Endodermal cell (in vitro differentiated cells): ENCODE results near the gene TMEM237. TPM values are rescaled to one million over a fixed set of nuclear protein-coding genes. Genes with fewer than 3 reads are reported as not detected.

Experiments
- DNase-seq: peaks from one replicate; pipeline ENCODE4 v3.0.0-alpha.2; 2017
- H3K27ac ChIP-seq: 2 replicates; pipeline ENCODE4 v1.5.1; 2013; ENCODE audit warnings: mild to moderate bottlenecking, low read depth, low read length, moderate library complexity
- H3K27me3 ChIP-seq: 2 replicates; pipeline ENCODE4 v1.6.1; 2013; ENCODE audit warnings: mild to moderate bottlenecking, low read length, moderate library complexity; ENCODE audit not compliant: insufficient read depth, control insufficient read depth, poor library complexity, severe bottlenecking
- H3K36me3 ChIP-seq: 2 replicates; pipeline ENCODE4 v1.7.0; 2013; ENCODE audit warnings: mild to moderate bottlenecking, low read length, moderate library complexity; ENCODE audit not compliant: control insufficient read depth, insufficient read depth
- H3K4me1 ChIP-seq: one replicate; pipeline ENCODE4 v1.7.0; 2013; ENCODE audit warnings: low read length; ENCODE audit not compliant: control insufficient read depth, insufficient read depth
- H3K4me3 ChIP-seq: 2 replicates; pipeline ENCODE4 v1.5.1; 2013; ENCODE audit warnings: mild to moderate bottlenecking, low read length, moderate library complexity
- H3K9ac ChIP-seq: 2 replicates; pipeline ENCODE4 v1.6.1; 2013; ENCODE audit warnings: mild to moderate bottlenecking, low read length, moderate library complexity; ENCODE audit not compliant: poor library complexity, severe bottlenecking; ENCODE audit errors: extremely low read depth
- H3K9me3 ChIP-seq: 2 replicates; pipeline ENCODE4 v1.6.1; 2013; ENCODE audit warnings: mild to moderate bottlenecking, low read length, moderate library complexity; ENCODE audit not compliant: control insufficient read depth
- H3K27ac Mint-ChIP-seq: 2 replicates; pipeline ENCODE4 v1.8.0; 2020; ENCODE audit warnings: mixed read lengths
- H3K27me3 Mint-ChIP-seq: 2 replicates; pipeline ENCODE4 v1.8.0; 2021; ENCODE audit warnings: mild to moderate bottlenecking, mixed read lengths; ENCODE audit not compliant: insufficient read depth
- H3K36me3 Mint-ChIP-seq: 2 replicates; pipeline ENCODE4 v1.8.0; 2020; ENCODE audit warnings: low read depth, mixed read lengths
- H3K4me1 Mint-ChIP-seq: 2 replicates; pipeline ENCODE4 v1.8.0; 2020; ENCODE audit warnings: mixed read lengths
- H3K4me3 Mint-ChIP-seq: 2 replicates; pipeline ENCODE4 v1.8.0; 2020; ENCODE audit warnings: mild to moderate bottlenecking, moderate library complexity, mixed read lengths
- H3K9me3 Mint-ChIP-seq: 2 replicates; pipeline ENCODE4 v1.8.0; 2020; ENCODE audit warnings: mild to moderate bottlenecking, mixed read lengths
- CTCF ChIP-seq: fragments of 200-600 bp; sonication (generic); conservative IDR thresholded peaks from 2 replicates; pipeline ENCODE4 v1.5.0; 2021; ENCODE audit warnings: antibody characterized with exemption, mild to moderate bottlenecking
- WGBS, 2 experiments: methylation state at CpG; one replicate each; pipeline versions ENCODE4 v1.1.5 to v1.1.7; 2013; ENCODE audit warnings: missing lambda C conversion rate in 2 of 2, mixed read lengths in 1 of 2; ENCODE audit not compliant: insufficient coverage in 1 of 2, insufficient read length in 1 of 2; 5-methylcytosine and 5-hydroxymethylcytosine counted together
- total RNA-seq, 2 donors: library from RNA; stranded (reverse); fragmentation: NEBNext Ultra II Directional in 1 of 2; extraction: Animal tissue kit (Norgen Biotek cat#: 25700) in 1 of 2; gene quantifications; 2 replicates in 1 of 2; 3 replicates in 1 of 2; pipeline ENCODE4 v1.2.1, GENCODE V29; 2021

TMEM237 gene
- total RNA-seq, 2 donors from 2014 or later = 40.3 to 49.3 TPM

DNA sequence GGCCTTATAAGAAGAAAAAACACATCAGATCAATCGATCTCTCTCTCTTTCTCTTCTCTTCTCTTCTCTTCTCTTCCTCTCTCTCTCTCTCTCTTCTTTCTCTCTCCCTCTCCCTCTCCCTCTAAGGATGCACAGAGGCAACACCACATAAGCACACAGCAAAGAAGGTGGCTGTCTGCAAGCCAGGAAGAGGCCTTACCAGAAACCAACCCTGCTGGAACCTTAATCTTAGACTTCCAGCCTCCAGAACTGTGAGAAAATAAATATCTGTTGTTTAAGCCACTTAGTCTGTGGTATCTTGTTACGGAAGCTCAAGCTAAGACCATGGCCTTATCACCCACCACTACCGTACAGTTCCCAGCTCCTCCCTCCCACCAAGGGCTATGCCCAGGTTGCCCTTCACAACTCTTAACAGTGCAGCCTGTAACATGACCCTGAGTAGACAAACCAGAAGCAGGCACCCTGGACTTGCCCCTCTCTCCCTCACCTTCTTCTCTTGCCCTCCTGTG is 25.2 kb upstream of the TMEM237 start:
- Mint-ChIP-seq H3K27me3 (no peaks in the 10 kb centered on the region), H3K4me3 (no peak overlapping the region)
- no peak for TF ChIP-seq CTCF

GRCh38 chr2:201664334-201664733 is 21.0 kb upstream of the TMEM237 start:
- H3K9ac ChIP-seq = no peak overlapping the region
- no peaks in the 10 kb centered on the region for H3K36me3 ChIP-seq
- DNase-seq = no peak
- no peaks in the 10 kb centered on the region for H3K9me3 ChIP-seq
- Mint-ChIP-seq H3K9me3 (no peaks in the 10 kb centered on the region), H3K27me3 (no peaks in the 10 kb centered on the region), H3K4me1 (peaks cover 2% of the 10 kb centered on the region), H3K36me3 (no peaks in the 10 kb centered on the region), H3K27ac (no peak overlapping the region), H3K4me3 (no peak overlapping the region)
- H3K27ac ChIP-seq = no peak overlapping the region
- H3K27me3 ChIP-seq = no peaks in the 10 kb centered on the region
- H3K4me3 ChIP-seq = no peak overlapping the region
- no peaks in the 10 kb centered on the region for H3K4me1 ChIP-seq
- 86 to 89% methylated on average over 7 to 8 of the region's 8 CpGs for WGBS, 2 experiments
- no peak for TF ChIP-seq CTCF

More for the DNA sequence above, 25.2 kb upstream of the TMEM237 start:
- DNase-seq = no peak
- Mint-ChIP-seq H3K4me1 (peaks cover 2% of the 10 kb centered on the region), H3K9me3 (peaks cover 8% of the 10 kb centered on the region), H3K36me3 (no peaks in the 10 kb centered on the region), H3K27ac (no peak overlapping the region)
- H3K27ac ChIP-seq = no peak overlapping the region
- H3K9ac ChIP-seq = no peak overlapping the region
- no peaks in the 10 kb centered on the region for H3K36me3 ChIP-seq
- WGBS, 2 experiments = 89 to 100% methylated on average over 3 of the region's 3 CpGs
- no peaks in the 10 kb centered on the region for H3K9me3 ChIP-seq
- no peaks in the 10 kb centered on the region for H3K4me1 ChIP-seq
- H3K4me3 ChIP-seq = no peak overlapping the region
- H3K27me3 ChIP-seq = no peaks in the 10 kb centered on the region

GRCh38 chr2:201661366-201661765 is 18.1 kb upstream of the TMEM237 start:
- H3K9me3 ChIP-seq = no peaks in the 10 kb centered on the region
- no peaks in the 10 kb centered on the region for H3K9me3 Mint-ChIP-seq
- H3K27ac ChIP-seq = no peak overlapping the region
- no peak for DNase-seq
- H3K27me3 Mint-ChIP-seq = no peaks in the 10 kb centered on the region
- H3K4me1 ChIP-seq = no peaks in the 10 kb centered on the region
- no peak overlapping the region for H3K4me3 ChIP-seq
- H3K9ac ChIP-seq = no peak overlapping the region
- WGBS, 2 experiments = 62 to 71% methylated on average over 3 to 5 of the region's 5 CpGs
- H3K27me3 ChIP-seq = no peaks in the 10 kb centered on the region
- H3K4me3 Mint-ChIP-seq = no peak overlapping the region
- H3K36me3 ChIP-seq = no peaks in the 10 kb centered on the region
- H3K27ac Mint-ChIP-seq = no peak overlapping the region
- TF ChIP-seq CTCF = no peak
- no peaks in the 10 kb centered on the region for H3K36me3 Mint-ChIP-seq
- peaks cover 7% of the 10 kb centered on the region for H3K4me1 Mint-ChIP-seq
